HG03064 (cell line): Measurements from ENCODE around the gene COL5A3.
"Not testable (repeated sequence)": the region's sequence is repeated elsewhere in the genome, so short reads cannot be mapped to it uniquely, and the experiment has no call there.

Experiments used
- ATAC-seq: cut with Tn5 transposase; IDR thresholded peaks from one replicate; pipeline ENCODE4 v1.9.1; 2021; ENCODE audit warnings: low read depth; ENCODE audit not compliant: unreplicated experiment

COL5A3 gene

GRCh38 chr19:9972103-9972502 is 38.2 kb downstream of the COL5A3 start:
- no peak for ATAC-seq

GRCh38 chr19:9971166-9971897 is 39.0 kb downstream of the COL5A3 start:
- no peak for ATAC-seq

- ATAC-seq = no peak
Observed at GRCh38 chr19:9970481-9970880, 39.8 kb downstream of the COL5A3 start.

GRCh38 chr19:9969688-9969975 is 40.7 kb downstream of the COL5A3 start:
- ATAC-seq = no peak

- no peak for ATAC-seq
Observed at GRCh38 chr19:9968820-9969687, 41.2 kb downstream of the COL5A3 start.

- ATAC-seq = no peak
Observed at GRCh38 chr19:9967326-9967725, 43.0 kb downstream of the COL5A3 start.

GRCh38 chr19:9966448-9966847 is 43.9 kb downstream of the COL5A3 start:
- ATAC-seq = no peak

GRCh38 chr19:9966024-9966423 is 44.3 kb downstream of the COL5A3 start:
- no peak for ATAC-seq

GRCh38 chr19:9962623-9963290 is 47.5 kb downstream of the COL5A3 start:
- no peak for ATAC-seq

GRCh38 chr19:9961103-9961502 is 49.2 kb downstream of the COL5A3 start:
- ATAC-seq = no peak

GRCh38 chr19:9958379-9958821 is 51.9 kb downstream of the COL5A3 start:
- ATAC-seq = no peak

- ATAC-seq = no peak
Observed at GRCh38 chr19:9956956-9957355, 53.3 kb downstream of the COL5A3 start.

- ATAC-seq = no peak
Observed at GRCh38 chr19:9953802-9954542, 56.3 kb downstream of the COL5A3 start.

- no peak for ATAC-seq
Observed at GRCh38 chr19:9952276-9952675, 58.0 kb downstream of the COL5A3 start.

GRCh38 chr19:9947441-9947840 is 62.9 kb downstream of the COL5A3 start:
- no peak for ATAC-seq

GRCh38 chr19:9946528-9947125 is 63.7 kb downstream of the COL5A3 start:
- not testable (repeated sequence) for ATAC-seq

GRCh38 chr19:9945319-9945966 is 64.9 kb downstream of the COL5A3 start:
- no peak for ATAC-seq

- ATAC-seq = no peak
Observed at GRCh38 chr19:9943744-9944143, 66.6 kb downstream of the COL5A3 start.

GRCh38 chr19:9941671-9942070 is 68.6 kb downstream of the COL5A3 start:
- no peak for ATAC-seq

GRCh38 chr19:9941231-9941630 is 69.1 kb downstream of the COL5A3 start:
- no peak for ATAC-seq
